ENCODE measurements around the gene ANKRD60.

Gene ANKRD60

DNA sequence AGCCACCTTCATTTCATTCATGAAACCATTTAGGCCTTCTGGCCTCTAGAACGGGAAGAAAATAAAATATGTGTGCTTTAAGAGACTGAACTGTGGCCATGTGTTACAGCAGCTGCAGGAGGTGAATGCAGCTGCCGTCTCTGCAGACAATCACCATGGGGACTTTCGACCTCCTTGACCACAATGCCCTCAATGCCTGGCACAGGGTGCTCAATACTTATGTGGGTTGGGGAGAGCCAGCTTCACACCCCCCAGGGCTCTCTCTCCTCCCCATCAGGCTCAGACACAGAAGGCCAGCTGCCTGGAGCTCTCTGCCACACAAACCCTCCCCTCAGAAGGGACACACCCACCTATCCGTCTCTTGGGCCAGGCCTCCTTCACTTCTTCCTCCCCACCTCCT is 43.5 kb downstream of the ANKRD60 start:
- DNase-seq: no peak

DNA sequence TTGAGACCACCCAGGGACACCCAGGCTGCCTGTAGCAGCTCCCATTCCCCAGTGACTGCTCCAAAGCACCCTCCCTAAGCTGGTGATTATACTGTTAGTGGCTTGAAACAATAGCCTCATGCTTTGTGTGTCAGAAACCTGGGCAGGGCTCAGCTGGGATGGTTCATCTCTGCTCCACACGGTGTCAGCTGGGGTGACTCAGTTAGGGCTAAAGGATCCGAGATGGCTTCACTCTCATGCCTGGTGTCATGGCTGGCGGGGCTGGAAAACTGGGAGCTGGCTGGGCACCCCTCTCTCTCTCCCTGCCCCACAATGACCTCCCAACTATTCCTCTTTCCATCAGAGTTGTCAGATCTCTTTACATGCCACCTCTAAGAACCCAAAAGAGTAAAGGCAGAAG is 44.4 kb downstream of the ANKRD60 start:
- no peak for DNase-seq

DNA sequence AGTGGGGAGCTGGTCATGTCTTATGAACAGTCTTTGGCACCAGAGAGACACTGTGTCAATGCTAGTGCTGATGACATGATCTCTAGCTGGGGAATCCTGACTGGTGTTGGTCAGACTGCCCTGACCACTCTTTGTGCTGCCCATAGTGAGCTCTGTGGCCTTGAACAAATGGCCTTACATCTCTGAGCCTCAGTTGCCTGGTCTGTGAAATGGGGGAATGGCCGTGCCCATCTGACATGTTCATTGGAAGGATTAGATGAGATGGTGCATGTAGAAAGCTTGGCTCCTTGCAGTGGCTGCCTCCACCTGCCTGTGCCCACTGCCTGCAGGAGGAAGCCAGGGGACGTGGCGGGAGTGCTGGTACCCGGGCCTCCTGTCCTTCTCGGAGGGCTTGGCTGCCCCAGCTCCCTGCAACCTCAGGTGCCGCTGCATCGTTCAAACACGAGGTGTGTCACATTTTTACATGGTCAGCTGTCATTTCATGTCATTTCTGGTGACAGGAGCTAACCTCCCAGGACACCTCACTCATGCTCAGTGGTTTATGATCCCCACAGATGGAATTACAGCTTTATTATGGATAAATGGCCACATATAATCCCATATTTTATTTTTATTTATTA is 45.8 kb downstream of the ANKRD60 start:
- DNase-seq: no peak

DNA sequence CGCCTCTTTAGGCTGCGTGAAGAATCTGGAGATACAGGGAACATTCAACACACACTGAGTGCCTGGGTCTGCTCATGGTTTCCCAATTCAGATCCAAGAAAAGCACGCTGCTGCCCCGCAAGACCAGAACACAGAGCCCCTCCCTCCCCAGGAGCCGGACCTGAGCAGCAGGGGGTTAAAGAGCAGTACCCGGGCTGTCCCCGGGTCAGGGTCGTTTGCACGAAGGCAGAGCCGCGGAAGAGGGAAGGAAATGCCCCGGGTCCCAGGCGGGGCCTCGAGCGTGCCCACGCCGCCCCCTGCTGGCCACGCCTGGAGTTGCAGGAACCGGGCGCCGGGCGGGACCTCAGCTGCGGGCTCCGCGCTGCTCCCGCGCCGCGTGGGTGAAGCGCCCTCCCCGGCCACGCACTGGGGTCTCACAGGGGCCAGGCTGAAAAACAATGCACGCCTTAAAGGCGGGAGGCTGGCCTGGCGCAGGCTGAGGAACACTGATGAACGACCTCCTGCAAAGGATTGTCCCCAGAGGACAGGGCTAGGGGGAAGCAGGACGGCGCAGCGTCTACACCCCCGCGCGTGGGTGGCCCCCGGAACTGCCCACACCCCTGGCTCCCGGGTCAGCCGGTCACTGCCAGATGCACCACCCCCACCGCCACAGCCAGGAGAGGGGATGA is 48.9 kb downstream of the ANKRD60 start:
- peak; percentile 1 for DNase-seq

DNA sequence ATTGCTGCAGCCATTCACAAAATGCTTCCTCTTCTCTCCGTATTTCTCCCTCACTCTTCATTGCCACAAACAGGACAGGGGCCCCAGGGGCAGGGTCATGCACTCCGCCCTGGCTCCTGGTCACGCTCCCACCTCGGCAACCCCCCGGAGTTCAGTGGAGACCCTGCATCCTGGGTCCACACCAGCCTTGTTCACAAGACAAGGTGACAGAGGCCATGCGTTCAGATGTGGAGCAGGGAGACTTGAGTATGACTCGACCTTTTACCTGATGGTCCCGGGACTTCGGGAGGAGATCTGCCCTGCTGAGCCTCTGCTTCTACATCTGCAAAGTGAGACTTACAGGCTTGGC is 49.4 kb downstream of the ANKRD60 start:
- no peak for DNase-seq

DNA sequence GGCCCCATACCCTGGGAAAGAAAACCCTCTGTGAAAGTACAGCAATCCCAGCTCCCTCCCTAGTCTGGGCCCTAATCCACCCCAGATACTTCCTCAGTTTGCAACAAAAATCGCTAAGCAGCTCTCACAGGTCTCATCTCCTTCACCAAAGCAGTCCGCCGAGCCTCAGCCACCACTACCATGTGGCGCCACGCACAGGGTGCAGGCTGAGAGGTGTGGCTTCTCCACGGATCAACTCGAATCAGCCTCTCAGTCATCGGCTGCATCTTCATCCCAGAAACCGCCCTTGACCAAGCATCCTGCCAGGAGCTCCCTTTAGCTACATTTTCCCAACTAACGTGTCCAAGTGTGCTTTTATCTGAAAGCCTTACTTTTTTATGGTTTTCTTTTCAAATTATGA is 50.7 kb downstream of the ANKRD60 start:
- no peak for DNase-seq

DNA sequence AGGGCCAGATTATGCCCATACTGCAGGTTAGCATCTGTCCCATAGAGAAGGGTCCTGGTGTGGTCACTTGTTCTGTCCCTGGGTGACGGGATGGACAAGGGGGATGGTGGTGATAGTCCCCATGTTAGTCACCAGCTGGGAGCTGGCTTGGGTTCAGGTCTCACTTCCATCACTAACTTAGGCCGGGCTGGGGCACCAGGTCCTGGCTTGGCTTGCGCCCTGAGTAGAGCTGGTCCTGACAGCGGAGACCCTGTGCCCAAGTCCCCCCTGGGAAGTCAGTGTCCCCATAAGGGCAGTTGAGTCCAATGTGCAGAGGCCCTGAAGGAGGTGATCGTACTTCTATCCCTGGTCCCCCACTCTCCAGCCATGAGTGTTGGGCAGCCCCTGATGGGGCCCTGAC is 52.6 kb downstream of the ANKRD60 start:
- no peak for DNase-seq

DNA sequence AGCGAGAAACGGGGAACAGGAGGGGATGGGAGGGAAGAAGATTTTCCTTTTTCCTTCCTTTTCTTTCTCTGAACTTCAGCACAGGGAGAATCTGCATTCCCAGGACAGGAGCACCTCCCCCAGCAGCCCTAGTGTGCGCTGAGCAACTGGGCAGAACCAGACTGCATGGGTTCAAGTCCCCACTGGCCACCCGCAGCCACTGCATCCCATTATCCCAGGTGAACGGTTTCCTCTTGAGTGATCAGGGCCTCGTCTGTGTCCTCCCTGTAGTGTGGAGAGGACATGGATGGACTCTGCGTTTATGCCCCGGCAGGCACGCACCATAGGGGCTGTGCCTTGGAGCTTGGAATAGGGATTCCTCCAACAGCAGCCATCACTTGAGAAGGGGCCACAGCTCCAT is 53.0 kb downstream of the ANKRD60 start:
- no peak for DNase-seq

DNA sequence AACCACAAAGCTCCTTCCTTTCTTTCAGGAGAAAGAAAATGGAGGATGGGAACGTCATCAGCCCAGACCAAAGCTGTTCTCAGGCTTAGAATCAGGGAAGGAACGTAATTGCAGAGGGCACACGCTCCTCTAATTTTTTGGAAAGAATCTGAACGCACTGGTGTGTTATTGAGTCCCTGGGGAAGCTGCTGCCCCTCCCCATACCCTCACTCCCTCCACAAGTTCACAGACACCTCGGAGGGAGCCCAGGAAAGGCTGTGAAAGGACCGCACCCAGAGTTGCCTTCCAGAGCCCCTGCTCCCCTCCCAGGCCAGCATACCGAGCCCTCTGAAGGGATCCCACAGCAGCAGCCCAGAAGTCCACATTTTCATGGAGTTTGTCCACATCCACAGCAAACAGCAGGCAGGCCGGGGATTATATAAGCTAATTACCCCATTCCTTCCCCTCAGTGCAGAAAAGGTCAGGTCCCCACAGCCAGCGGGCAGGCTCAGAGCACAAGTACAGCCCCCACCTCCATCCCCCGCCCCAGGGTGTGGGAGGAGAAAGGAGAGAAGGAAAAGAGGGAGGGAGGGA is 53.7 kb downstream of the ANKRD60 start:
- no peak for DNase-seq

DNA sequence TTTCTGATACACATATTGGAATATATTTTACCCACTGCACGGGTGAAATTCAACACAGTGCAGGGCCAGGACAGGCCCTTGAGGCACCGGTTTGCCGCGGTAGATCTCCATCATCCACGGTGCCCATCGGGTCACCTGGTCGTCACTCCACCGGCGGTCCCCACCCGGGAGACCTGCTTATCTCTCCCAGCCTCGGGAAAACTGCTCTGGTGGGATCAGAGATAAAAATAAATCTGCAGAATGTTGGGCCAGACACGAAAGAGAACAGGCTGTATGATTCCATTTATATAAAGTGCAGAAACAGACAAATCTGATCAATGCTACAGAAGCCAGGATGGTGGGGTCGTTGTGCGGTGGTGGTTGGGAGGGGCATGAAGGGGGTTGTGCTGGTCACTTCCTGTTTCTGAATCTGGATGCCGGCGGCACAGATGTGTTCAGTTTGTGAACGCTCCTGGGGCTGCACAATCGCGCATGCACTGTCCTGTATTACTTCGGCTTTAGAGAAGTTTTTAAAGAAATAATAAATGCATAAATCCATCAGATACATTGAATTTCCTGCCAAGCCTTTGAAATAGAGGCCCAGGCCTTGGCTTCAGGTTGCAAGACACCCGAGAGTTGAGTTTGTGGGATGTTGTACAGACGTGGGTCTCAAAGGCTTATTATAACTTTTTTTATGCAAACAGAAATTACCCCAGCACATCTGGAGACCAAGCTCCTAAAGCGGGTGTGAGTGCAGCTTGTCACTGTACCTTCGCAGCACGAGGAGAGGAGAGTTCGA is 54.3 kb downstream of the ANKRD60 start:
- DNase-seq: no peak

DNA sequence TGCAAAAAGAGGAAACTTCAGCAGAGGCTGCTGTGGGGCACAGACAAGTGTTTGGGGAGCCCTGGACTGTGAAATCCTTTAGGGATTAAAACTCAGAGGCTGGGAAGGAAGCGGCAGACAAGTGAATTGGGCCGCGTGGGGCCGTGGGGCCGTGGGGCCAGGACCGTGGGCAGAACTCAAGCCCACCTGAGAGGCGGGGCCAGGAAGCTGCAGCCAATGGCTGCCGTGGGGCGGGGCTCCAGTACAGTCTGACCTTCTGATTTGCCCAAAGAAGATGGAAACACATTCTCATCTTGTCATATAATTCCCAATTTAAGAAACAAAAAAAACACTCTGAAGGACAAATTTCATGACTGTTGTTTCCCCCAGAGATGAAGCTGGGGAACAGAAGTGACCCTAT is 55.4 kb downstream of the ANKRD60 start:
- no peak for DNase-seq

DNA sequence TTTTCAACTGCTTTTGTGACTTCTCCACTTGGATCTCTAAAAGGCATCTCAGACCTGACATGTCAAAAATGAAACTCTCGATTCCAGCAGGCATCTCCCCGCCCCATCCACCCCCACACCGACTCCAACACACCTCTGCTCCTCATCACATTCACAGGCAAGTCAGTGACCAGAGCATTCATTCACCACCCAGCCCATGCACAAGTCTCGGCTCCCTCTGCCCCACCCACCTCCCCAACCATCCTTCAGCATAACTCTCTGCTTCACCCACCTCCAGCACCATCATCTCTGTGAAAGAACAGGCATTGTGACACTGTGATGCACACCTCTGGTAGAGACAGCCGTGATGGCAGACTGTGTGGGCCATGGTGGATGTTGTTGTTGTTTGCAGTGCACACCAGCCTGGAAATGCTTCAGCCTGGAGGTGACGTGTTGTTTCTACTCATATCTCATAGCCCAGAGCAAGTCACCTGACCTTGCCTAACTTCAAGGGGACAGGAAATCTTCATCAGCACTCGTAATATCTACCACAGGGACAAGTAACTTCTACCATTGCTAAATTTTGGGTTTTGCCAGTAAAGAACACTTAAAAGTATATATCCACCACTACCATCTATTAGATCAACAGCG is 56.5 kb downstream of the ANKRD60 start:
- no peak for DNase-seq

DNA sequence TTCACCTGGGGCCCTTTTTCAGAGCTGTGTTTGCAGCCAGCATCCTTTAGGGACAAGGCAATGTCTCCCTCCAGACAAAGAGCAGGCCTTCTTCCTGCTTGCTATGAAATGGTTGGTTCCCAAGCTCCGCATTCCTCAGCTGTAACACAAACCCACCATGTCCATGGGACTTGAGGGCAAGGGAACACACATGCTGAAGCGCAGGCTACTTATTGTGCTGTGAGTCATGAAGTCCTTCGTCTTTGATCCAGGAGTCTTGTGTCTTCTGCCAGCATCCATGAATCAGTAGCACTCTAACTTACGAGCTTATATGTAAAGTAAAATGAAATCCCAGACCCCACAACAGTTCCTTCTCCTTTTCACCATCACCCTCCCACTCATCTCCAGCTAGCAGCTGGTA is 59.0 kb downstream of the ANKRD60 start:
- no peak for DNase-seq

DNA sequence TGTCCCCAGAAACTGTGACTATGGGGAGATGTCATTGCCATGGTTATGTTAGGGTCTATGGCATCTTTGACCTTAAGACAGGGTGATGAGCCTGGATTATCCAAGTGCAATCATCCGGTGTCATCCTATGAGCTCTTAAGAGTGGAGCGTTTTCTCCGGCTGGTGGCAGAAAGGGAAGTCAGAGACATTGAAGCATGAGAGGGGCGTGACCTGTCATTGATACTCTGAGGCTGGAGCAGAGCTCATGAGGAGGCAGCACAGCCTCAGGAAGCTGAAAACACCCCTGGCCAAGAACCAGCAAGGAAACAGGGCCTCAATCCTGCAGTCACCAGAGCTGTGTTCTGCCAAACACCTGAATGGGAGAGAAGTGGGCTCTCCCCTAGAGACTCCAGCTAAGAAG is 59.6 kb downstream of the ANKRD60 start:
- DNase-seq: no peak

DNA sequence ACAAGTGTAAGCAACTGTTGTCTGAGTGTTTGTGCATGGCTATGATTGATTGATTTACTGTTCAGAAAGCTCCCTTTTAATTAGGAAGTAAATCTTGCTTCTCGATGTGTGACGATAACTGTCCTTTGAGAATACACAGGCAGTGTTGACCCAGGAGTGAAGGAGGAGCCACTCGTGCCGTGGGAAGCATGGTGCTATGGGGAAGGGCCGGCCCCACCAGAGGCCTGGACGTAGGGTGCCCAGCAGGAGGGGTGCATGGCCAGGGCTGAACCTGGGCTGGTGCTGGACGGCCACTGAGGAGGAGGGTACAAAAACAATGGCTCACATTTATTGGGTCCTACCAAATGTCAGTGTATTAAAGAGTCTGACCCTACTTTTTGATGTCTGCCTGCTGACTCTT is 60.7 kb downstream of the ANKRD60 start:
- no peak for DNase-seq

All from kidney glomerular epithelial cell (primary cell).